ENCODE results near the gene SEC61A2.

GRCh38 chr10:12193193-12193592 is 63.7 kb downstream of the SEC61A2 start:
- TF ChIP-seq CTCF (IDR thresholded peaks at IDR 0.05; ENCODE audit: low read length) (no peak), EZH2 (optimal IDR thresholded peaks at IDR 0.05; ENCODE audit: low read depth, low read length) (no peak)

Measured in MM.1S (cell line).